H1 (cell line): ENCODE data around the gene UCN. TPM values are rescaled to one million over a fixed set of nuclear protein-coding genes. Genes with fewer than 3 reads are reported as not detected.

Source experiments
- CTCF ChIA-PET: fragments of 300-600 bp; sonication (Branson Sonifier 250); formaldehyde crosslinking; loops from one replicate; lab custom pipeline; 2021; ENCODE audit not compliant: partially characterized antibody; lab: Charles Lee
- POLR2A ChIA-PET: fragments of 300-600 bp; sonication (Branson Sonifier 250); formaldehyde crosslinking; loops from one replicate; lab custom pipeline; 2021; ENCODE audit warnings: inconsistent platforms; ENCODE audit not compliant: partially characterized antibody; lab: Charles Lee
- DNase-seq, 2 experiments: peaks; one replicate each; pipeline versions ENCODE4 v3.0.0 to v3.0.0-alpha.2; 2010 to 2022; ENCODE audit warnings: low spot score in 2 of 2, low read depth in 1 of 2, mixed read lengths in 1 of 2
- FAIRE-seq: peaks from 2 replicates; lab custom pipeline; 2011; peaks lifted over from hg19 to GRCh38; lab: Jason Lieb, UNC
- H2AFZ ChIP-seq: 2 replicates; pipeline ENCODE4 v1.8.1; 2012; ENCODE audit warnings: low read length, inconsistent platforms
- H2AK5ac ChIP-seq: 2 replicates; pipeline ENCODE4 v1.6.1; 2013; ENCODE audit warnings: low read depth, low read length
- H2BK120ac ChIP-seq: replicated peaks from 2 replicates; pipeline ENCODE3; 2013; ENCODE audit warnings: low read depth, low read length, inconsistent platforms
- H2BK12ac ChIP-seq: 2 replicates; pipeline ENCODE4 v1.6.1; 2013; ENCODE audit warnings: low read depth, low read length
- H2BK15ac ChIP-seq: 2 replicates; pipeline ENCODE4 v1.6.1; 2013; ENCODE audit warnings: low read length
- H2BK20ac ChIP-seq: 2 replicates; pipeline ENCODE4 v1.6.1; 2013; ENCODE audit warnings: low read length
- H2BK5ac ChIP-seq: 2 replicates; pipeline ENCODE4 v1.6.1; 2013; ENCODE audit warnings: low read depth, low read length
- H3K14ac ChIP-seq: 2 replicates; pipeline ENCODE4 v1.6.1; 2013; ENCODE audit warnings: inconsistent platforms; ENCODE audit not compliant: insufficient read length
- H3K18ac ChIP-seq: 2 replicates; pipeline ENCODE4 v1.6.1; 2013; ENCODE audit warnings: low read length; ENCODE audit errors: extremely low read depth
- H3K23ac ChIP-seq: 2 replicates; pipeline ENCODE4 v1.6.1; 2013; ENCODE audit warnings: inconsistent platforms; ENCODE audit not compliant: insufficient read length
- H3K23me2 ChIP-seq: 2 replicates; pipeline ENCODE4 v1.6.1; 2013; ENCODE audit warnings: low read depth, low read length
- H3K27ac ChIP-seq: 2 replicates; pipeline ENCODE4 v1.6.1; 2011; ENCODE audit warnings: low read depth, low read length, inconsistent platforms
- H3K27me3 ChIP-seq, 4 experiments: replicated peaks in 1 of 4; 1 replicate in 1 of 4; 2 replicates in 3 of 4; pipeline versions ENCODE4 v1.6.1 to v1.8.1; 2011 to 2013; ENCODE audit warnings: low read length in 3 of 4, mild to moderate bottlenecking in 3 of 4, inconsistent platforms in 2 of 4, mixed read lengths in 2 of 4, moderate library complexity in 1 of 4; ENCODE audit not compliant: control insufficient read depth in 3 of 4, insufficient read depth in 3 of 4; ENCODE audit errors: extremely low read depth in 1 of 4
- H3K36me3 ChIP-seq, 4 experiments: 2 replicates each; pipeline versions ENCODE4 v1.6.1 to v1.8.1; 2011 to 2013; ENCODE audit warnings: mild to moderate bottlenecking in 4 of 4, low read length in 3 of 4, moderate library complexity in 2 of 4, control low read depth in 1 of 4, inconsistent platforms in 1 of 4; ENCODE audit not compliant: insufficient read depth in 4 of 4, control insufficient read depth in 2 of 4
- H3K4ac ChIP-seq: replicated peaks from 2 replicates; pipeline ENCODE3; 2013; ENCODE audit warnings: low read length, low read depth, mixed read lengths, inconsistent platforms; ENCODE audit not compliant: insufficient read length
- H3K4me1 ChIP-seq, 4 experiments: replicated peaks in 1 of 4; 1 replicate in 1 of 4; 2 replicates in 3 of 4; pipeline versions ENCODE4 v1.6.1 to v1.8.1; 2011 to 2013; ENCODE audit warnings: low read length in 3 of 4, inconsistent platforms in 2 of 4, mixed read lengths in 1 of 4; ENCODE audit not compliant: insufficient read depth in 4 of 4, control insufficient read depth in 3 of 4
- H3K4me2 ChIP-seq, 2 experiments: 2 replicates each; pipeline versions ENCODE4 v1.6.1 to v1.8.1; 2011 to 2013; ENCODE audit warnings: low read depth in 2 of 2, low read length in 2 of 2, control low read depth in 1 of 2, inconsistent platforms in 1 of 2, mild to moderate bottlenecking in 1 of 2; ENCODE audit not compliant: insufficient read depth in 1 of 2
- H3K4me3 ChIP-seq, 4 experiments: fragments of 200-600, 300-600 bp in 1 of 4; sonication (generic), shearing (Covaris generic), sonication (Bioruptor Twin) in 1 of 4; 2 replicates each; pipeline versions ENCODE4 v1.5.1 to v1.8.1; 2011 to 2016; ENCODE audit warnings: low read length in 4 of 4, low read depth in 3 of 4, control low read depth in 2 of 4, inconsistent platforms in 2 of 4, mild to moderate bottlenecking in 2 of 4, mixed read lengths in 1 of 4, moderate library complexity in 1 of 4; ENCODE audit not compliant: insufficient read depth in 2 of 4; ENCODE audit errors: extremely low read depth in 1 of 4
- H3K56ac ChIP-seq: replicated peaks from 2 replicates; pipeline ENCODE3; 2013; ENCODE audit warnings: low read depth, mild to moderate bottlenecking, mixed read lengths, low read length, inconsistent platforms; ENCODE audit not compliant: insufficient read length
- H3K79me1 ChIP-seq: 2 replicates; pipeline ENCODE4 v1.6.1; 2013; ENCODE audit warnings: low read depth, low read length, control low read depth
- H3K79me2 ChIP-seq, 2 experiments: 2 replicates each; pipeline versions ENCODE4 v1.6.1 to v1.8.1; 2012 to 2013; ENCODE audit warnings: low read length in 2 of 2, mild to moderate bottlenecking in 2 of 2, inconsistent platforms in 1 of 2; ENCODE audit not compliant: insufficient read depth in 2 of 2, control insufficient read depth in 1 of 2
- H3K9ac ChIP-seq, 4 experiments: replicated peaks in 1 of 4; 1 replicate in 1 of 4; 2 replicates in 3 of 4; pipeline versions ENCODE4 v1.6.1 to v1.8.1; 2011 to 2013; ENCODE audit warnings: low read depth in 3 of 4, low read length in 3 of 4, control low read depth in 2 of 4, mild to moderate bottlenecking in 2 of 4, moderate library complexity in 2 of 4, inconsistent platforms in 1 of 4; ENCODE audit errors: extremely low read depth in 1 of 4
- H3K9me3 ChIP-seq, 2 experiments: 2 replicates each; pipeline versions ENCODE4 v1.6.1 to v1.8.1; 2012 to 2013; ENCODE audit warnings: mild to moderate bottlenecking in 2 of 2, moderate library complexity in 2 of 2, control low read depth in 1 of 2, inconsistent platforms in 1 of 2, low read depth in 1 of 2, low read length in 1 of 2, mixed read lengths in 1 of 2; ENCODE audit not compliant: insufficient read depth in 2 of 2
- H4K20me1 ChIP-seq, 2 experiments: replicated peaks in 1 of 2; 2 replicates each; pipeline versions ENCODE3 to v1.8.1; 2011 to 2013; ENCODE audit warnings: inconsistent platforms in 2 of 2, low read length in 2 of 2, mild to moderate bottlenecking in 1 of 2; ENCODE audit not compliant: insufficient read depth in 2 of 2, control insufficient read depth in 1 of 2
- H4K5ac ChIP-seq: 2 replicates; pipeline ENCODE4 v1.6.1; 2013; ENCODE audit warnings: low read length, low read depth, mixed read lengths, inconsistent platforms; ENCODE audit not compliant: insufficient read length
- H4K8ac ChIP-seq: 2 replicates; pipeline ENCODE4 v1.8.0; 2013; ENCODE audit warnings: mild to moderate bottlenecking, moderate library complexity, low read length, inconsistent platforms; ENCODE audit not compliant: insufficient read depth; ENCODE audit errors: extremely low read depth
- H4K91ac ChIP-seq: replicated peaks from 2 replicates; pipeline ENCODE3; 2013; ENCODE audit warnings: low read length, mixed read lengths, inconsistent platforms; ENCODE audit not compliant: insufficient read length
- CREB1 ChIP-seq: IDR thresholded peaks from 2 replicates; pipeline ENCODE4 v1.6.1; 2012; ENCODE audit warnings: inconsistent platforms
- EZH2 ChIP-seq: fragments of 200-600 bp; sonication (generic); IDR thresholded peaks from 2 replicates; pipeline ENCODE4 v1.7.1; 2012; ENCODE audit warnings: low read depth, mild to moderate bottlenecking, moderate library complexity, low read length, inconsistent platforms; ENCODE audit not compliant: severe bottlenecking
- NRF1 ChIP-seq: IDR thresholded peaks from 2 replicates; pipeline ENCODE4 v1.6.1; 2011; ENCODE audit warnings: mild to moderate bottlenecking, low read depth, low read length, improper control_type of control experiment
- POLR2A ChIP-seq, 2 experiments: IDR thresholded peaks; 1 replicate in 1 of 2; 2 replicates in 1 of 2; pipeline ENCODE4 v1.6.1; 2011; ENCODE audit warnings: low read depth in 2 of 2, low read length in 2 of 2, mild to moderate bottlenecking in 2 of 2; ENCODE audit errors: control extremely low read depth in 1 of 2
- RXRA ChIP-seq: IDR thresholded peaks from 2 replicates; pipeline ENCODE4 v1.6.1; 2011; ENCODE audit warnings: low read depth, mild to moderate bottlenecking, low read length, moderate library complexity; ENCODE audit not compliant: insufficient read depth
- SAP30 ChIP-seq: fragments of 300-600 bp; sonication (generic); IDR thresholded peaks from 2 replicates; pipeline ENCODE4 v1.7.1; 2012; ENCODE audit warnings: low read length, moderate library complexity, mild to moderate bottlenecking, inconsistent platforms; ENCODE audit not compliant: insufficient read depth, insufficient replicate concordance
- SP2 ChIP-seq: IDR thresholded peaks from 2 replicates; pipeline ENCODE4 v1.6.1; 2012; ENCODE audit warnings: mild to moderate bottlenecking, low read length, inconsistent platforms
- WGBS, 2 experiments: shearing (Covaris generic) in 1 of 2; methylation state at CpG; one replicate each; pipeline versions ENCODE4 v1.1.6 to v1.1.7; 2013 to 2015; ENCODE audit warnings: low lambda C conversion rate in 2 of 2, mixed read lengths in 2 of 2, inconsistent platforms in 1 of 2, low coverage in 1 of 2, missing lambda C conversion rate in 1 of 2; ENCODE audit not compliant: insufficient replicate concordance in 2 of 2, insufficient coverage in 1 of 2, insufficient read length in 1 of 2; ENCODE audit errors: extremely low coverage in 1 of 2, missing lambda C conversion rate in 1 of 2; 5-methylcytosine and 5-hydroxymethylcytosine counted together
- polyA plus RNA-seq, 7 experiments: library from polyadenylated mRNA; depleted of rRNA in 3 of 7; stranded (reverse) in 5 of 7; unstranded in 2 of 7; fragments of >200 nt in 5 of 7; fragments of 200-250 nt in 2 of 7; gene quantifications; 1 replicate in 5 of 7; 2 replicates in 1 of 7; 4 replicates in 1 of 7; pipeline versions ENCODE4 v1.2.1 to v1.2.3, GENCODE V29; 2011 to 2013; ENCODE audit warnings: missing spikeins in 2 of 7, mixed read lengths in 2 of 7
- total RNA-seq: library from RNA; stranded (reverse); fragmentation: NEBNext Ultra II Directional; extraction: Animal tissue kit (Norgen Biotek cat#: 25700); gene quantifications from 2 replicates; pipeline ENCODE4 v1.2.1, GENCODE V29; 2021

Gene UCN
- total and polyA plus RNA-seq, 2 of the 8 experiments (the other 6 are each of a cell fraction or from before 2014, with no cell fraction given), result 0.35 TPM; not detected in 1

- Histone ChIP-seq H3K56ac (no peak overlapping the region), H3K9ac (no peak overlapping the region), H3K18ac (no peak overlapping the region), H3K23ac (no peak overlapping the region), H3K9me3 (no peaks in the 10 kb centered on the region), H4K5ac (no peak overlapping the region), H3K4ac (no peak overlapping the region), H3K36me3 (peaks cover 0 to 4% (median 0%) of the 10 kb centered on the region in 4 experiments; a peak in 1 of 8 replicates), H2BK5ac (no peak overlapping the region), H3K27me3 (peaks cover 10 to 19% (median 18%) of the 10 kb centered on the region in 4 experiments), H3K27ac (no peak overlapping the region), H2AK5ac (no peak overlapping the region), H3K4me1 (peaks cover 0 to 16% (median 6%) of the 10 kb centered on the region in 4 experiments; a peak in 5 of 7 replicates), H2AFZ (no peak overlapping the region), H4K8ac (no peak overlapping the region), H2BK20ac (no peak overlapping the region), H2BK120ac (no peak overlapping the region), H2BK12ac (no peak overlapping the region), H2BK15ac (no peak overlapping the region), H3K79me1 (peaks cover 2% of the 10 kb centered on the region; the same call in 1 of the 2 replicates), H4K91ac (no peak overlapping the region), H3K4me2 (no peak overlapping the region), H3K14ac (no peak overlapping the region), H3K4me3 (no peak overlapping the region), H3K23me2 (peaks cover 3% of the 10 kb centered on the region; the same call in 1 of the 2 replicates), H3K79me2 (no peaks in the 10 kb centered on the region), H4K20me1 (peaks cover 4 to 11% of the 10 kb centered on the region in 2 experiments)
- CTCF ChIA-PET, result interaction anchor here (0.8 to 5.9 kb wide), 8 partner anchors 9 to 67 kb away, joined by 3 to 48 read pairs (median 4); partner anchors contain the start of genes EIF2B4 and SNX17
- POLR2A ChIA-PET, result interaction anchor here (0.6 to 8.8 kb wide), 6 partner anchors 9 to 78 kb away, joined by 3 to 105 read pairs (median 4); partner anchors contain the start of genes GTF3C2 and MPV17
- DNase-seq (no peak), FAIRE-seq (no peak)
- 81% methylated on average over 3 of the region's 3 CpGs; no CpG with 5 or more reads in 1 of the 2 experiments for WGBS, 2 experiments
- TF ChIP-seq RXRA (no peak), NRF1 (no peak), SAP30 (no peak), CREB1 (no peak), POLR2A (IDR thresholded peaks at IDR 0.05; ENCODE audit: control extremely low read depth in 1 of 2, low read depth in 2 of 2, low read length in 2 of 2) (no peak), EZH2 (no peak), SP2 (no peak)
These were observed 3.9 kb upstream of the UCN start for GRCh38 chr2:27312152-27312551.
